Caco-2 (cell line): Measurements from ENCODE around the gene FAP. TPM values are rescaled to one million over a fixed set of nuclear protein-coding genes. Genes with fewer than 3 reads are reported as not detected.

Source experiments
- BruUV-seq: library from RNA; stranded (reverse); fragments of 400-500 nt; replicated peaks from 2 replicates; lab custom pipeline; 2021; lab: Mats Ljungman, UMichigan
- CTCF ChIA-PET: fragments of 300-600 bp; sonication (Branson Sonifier 250); formaldehyde crosslinking; loops from one replicate; lab custom pipeline; 2022; ENCODE audit warnings: antibody characterized with exemption; lab: Charles Lee
- POLR2A ChIA-PET: fragments of 300-600 bp; sonication (Branson Sonifier 250); formaldehyde crosslinking; loops from one replicate; lab custom pipeline; 2022; ENCODE audit warnings: antibody characterized with exemption; lab: Charles Lee
- DNase-seq, 2 experiments: peaks; one replicate each; pipeline versions ENCODE4 v3.0.0 to v3.0.0-alpha.2; 2020 to 2022
- H3K27me3 ChIP-seq: replicated peaks from 2 replicates; pipeline ENCODE4 v1.6.0; 2011; ENCODE audit warnings: low read length; ENCODE audit not compliant: control insufficient read depth, insufficient read depth
- H3K36me3 ChIP-seq: 2 replicates; pipeline ENCODE4 v1.5.1; 2011; ENCODE audit warnings: low read length; ENCODE audit not compliant: control insufficient read depth, insufficient read depth
- H3K4me1 ChIP-seq: fragments of 250-450 bp; sonication (Bioruptor Pico); 2 replicates; pipeline ENCODE4 v1.5.1; 2020; ENCODE audit warnings: mild to moderate bottlenecking
- H3K4me3 ChIP-seq: 2 replicates; pipeline ENCODE4 v1.5.1; 2011; ENCODE audit warnings: low read depth, mild to moderate bottlenecking, control low read depth, low read length
- H3K9me3 ChIP-seq: fragments of 250-450 bp; sonication (Bioruptor Pico); 2 replicates; pipeline ENCODE4 v1.5.1; 2020; ENCODE audit warnings: mild to moderate bottlenecking, moderate library complexity
- H3K27ac Mint-ChIP-seq: one replicate; pipeline ENCODE4 v1.8.0; 2022; ENCODE audit warnings: mixed read lengths; ENCODE audit not compliant: unreplicated experiment
- H3K27me3 Mint-ChIP-seq: one replicate; pipeline ENCODE4 v1.8.0; 2022; ENCODE audit warnings: mixed read lengths; ENCODE audit not compliant: insufficient read depth, unreplicated experiment
- H3K36me3 Mint-ChIP-seq: one replicate; pipeline ENCODE4 v1.8.0; 2022; ENCODE audit warnings: mild to moderate bottlenecking, mixed read lengths; ENCODE audit not compliant: insufficient read depth, unreplicated experiment
- H3K4me1 Mint-ChIP-seq: one replicate; pipeline ENCODE4 v1.8.0; 2022; ENCODE audit warnings: low read depth, mixed read lengths; ENCODE audit not compliant: unreplicated experiment
- H3K4me3 Mint-ChIP-seq: one replicate; pipeline ENCODE4 v1.8.0; 2022; ENCODE audit warnings: mild to moderate bottlenecking, moderate library complexity, mixed read lengths; ENCODE audit not compliant: unreplicated experiment
- H3K9me3 Mint-ChIP-seq: one replicate; pipeline ENCODE4 v1.8.0; 2022; ENCODE audit warnings: mixed read lengths; ENCODE audit not compliant: unreplicated experiment
- intact Hi-C: fragments of 100-400 bp; cut with micrococcal nuclease; formaldehyde crosslinking; loops from one replicate; pipeline ENCODE4 v1.10.0; 2022; ENCODE audit not compliant: unreplicated experiment
- total RNA-seq: library from RNA; stranded (reverse); gene quantifications from 2 replicates; pipeline ENCODE4 v1.2.3, GENCODE V29; 2022
- TF ChIP-seq, protein P1 (sequence below), 2 experiments: fragments of 200-600 bp in 1 of 2; IDR thresholded peaks; 1 replicate in 1 of 2; 2 replicates in 1 of 2; pipeline versions ENCODE4 v1.5.1 to v1.8.0; 2011 to 2022; ENCODE audit warnings: antibody characterized with exemption in 1 of 2, control low read depth in 1 of 2, inconsistent platforms in 1 of 2, low read depth in 1 of 2, low read length in 1 of 2, mild to moderate bottlenecking in 1 of 2, moderate library complexity in 1 of 2; ENCODE audit not compliant: insufficient read depth in 1 of 2, severe bottlenecking in 1 of 2, unreplicated experiment in 1 of 2

FAP gene
- total RNA-seq, 1 experiment from 2014 or later: not detected

DNA sequence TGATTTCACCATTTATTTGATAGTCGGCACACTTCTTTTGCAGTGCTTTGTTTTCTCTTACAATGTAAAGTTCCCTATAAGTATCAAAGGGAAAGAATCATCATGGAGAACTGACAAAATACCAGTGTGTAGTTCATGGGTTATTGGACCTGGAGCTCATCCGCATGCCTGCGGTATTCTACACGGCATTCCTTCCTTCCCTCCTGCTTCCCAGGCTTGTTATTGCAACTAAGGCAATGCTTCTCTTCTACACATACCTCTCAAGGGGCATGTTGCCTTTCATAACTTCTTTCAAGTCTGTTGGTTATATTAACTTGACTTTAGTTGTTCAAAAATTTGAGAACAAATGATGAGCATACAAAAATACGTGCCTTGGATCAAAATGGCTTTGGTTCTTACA is 24.3 kb upstream of the FAP start:
- Mint-ChIP-seq H3K36me3 (no peaks in the 10 kb centered on the region), H3K27ac (no peak overlapping the region), H3K4me1 (no peaks in the 10 kb centered on the region), H3K4me3 (no peak overlapping the region), H3K27me3 (no peaks in the 10 kb centered on the region), H3K9me3 (no peaks in the 10 kb centered on the region)
- TF ChIP-seq, protein P1, sequence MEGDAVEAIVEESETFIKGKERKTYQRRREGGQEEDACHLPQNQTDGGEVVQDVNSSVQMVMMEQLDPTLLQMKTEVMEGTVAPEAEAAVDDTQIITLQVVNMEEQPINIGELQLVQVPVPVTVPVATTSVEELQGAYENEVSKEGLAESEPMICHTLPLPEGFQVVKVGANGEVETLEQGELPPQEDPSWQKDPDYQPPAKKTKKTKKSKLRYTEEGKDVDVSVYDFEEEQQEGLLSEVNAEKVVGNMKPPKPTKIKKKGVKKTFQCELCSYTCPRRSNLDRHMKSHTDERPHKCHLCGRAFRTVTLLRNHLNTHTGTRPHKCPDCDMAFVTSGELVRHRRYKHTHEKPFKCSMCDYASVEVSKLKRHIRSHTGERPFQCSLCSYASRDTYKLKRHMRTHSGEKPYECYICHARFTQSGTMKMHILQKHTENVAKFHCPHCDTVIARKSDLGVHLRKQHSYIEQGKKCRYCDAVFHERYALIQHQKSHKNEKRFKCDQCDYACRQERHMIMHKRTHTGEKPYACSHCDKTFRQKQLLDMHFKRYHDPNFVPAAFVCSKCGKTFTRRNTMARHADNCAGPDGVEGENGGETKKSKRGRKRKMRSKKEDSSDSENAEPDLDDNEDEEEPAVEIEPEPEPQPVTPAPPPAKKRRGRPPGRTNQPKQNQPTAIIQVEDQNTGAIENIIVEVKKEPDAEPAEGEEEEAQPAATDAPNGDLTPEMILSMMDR (IDR thresholded peaks at IDR 0.05; ENCODE audit: insufficient read depth in 1 of 2, low read depth in 1 of 2, low read length in 1 of 2, severe bottlenecking in 1 of 2, unreplicated experiment in 1 of 2): no peak
- no TSS peak for BruUV-seq
- CTCF ChIA-PET: no interaction called here
- Histone ChIP-seq H3K9me3 (no peaks in the 10 kb centered on the region), H3K36me3 (no peaks in the 10 kb centered on the region), H3K27me3 (no peaks in the 10 kb centered on the region), H3K4me1 (no peaks in the 10 kb centered on the region), H3K4me3 (no peak overlapping the region)
- POLR2A ChIA-PET: no interaction called here
- no peak for DNase-seq
- intact Hi-C loops: no loop called here

GRCh38 chr2:162266460-162266760 is 23.2 kb upstream of the FAP start:
- TF ChIP-seq, protein P1 (IDR thresholded peaks at IDR 0.05; ENCODE audit: insufficient read depth in 1 of 2, low read depth in 1 of 2, low read length in 1 of 2, severe bottlenecking in 1 of 2, unreplicated experiment in 1 of 2): no peak
- no TSS peak for BruUV-seq
- Histone ChIP-seq H3K36me3 (no peaks in the 10 kb centered on the region), H3K4me3 (no peak overlapping the region), H3K4me1 (no peaks in the 10 kb centered on the region), H3K9me3 (no peaks in the 10 kb centered on the region), H3K27me3 (no peaks in the 10 kb centered on the region)
- ChIA-PET POLR2A (no interaction called here), CTCF (no interaction called here)
- Mint-ChIP-seq H3K4me1 (no peaks in the 10 kb centered on the region), H3K9me3 (no peaks in the 10 kb centered on the region), H3K36me3 (no peaks in the 10 kb centered on the region), H3K27me3 (no peaks in the 10 kb centered on the region), H3K27ac (no peak overlapping the region), H3K4me3 (no peak overlapping the region)
- DNase-seq: no peak
- intact Hi-C loops: no loop called here

GRCh38 chr2:162265666-162266459 is 22.6 kb upstream of the FAP start:
- Mint-ChIP-seq H3K4me1 (no peaks in the 10 kb centered on the region), H3K27me3 (no peaks in the 10 kb centered on the region), H3K36me3 (no peaks in the 10 kb centered on the region), H3K9me3 (no peaks in the 10 kb centered on the region), H3K27ac (no peak overlapping the region), H3K4me3 (no peak overlapping the region)
- ChIA-PET POLR2A (no interaction called here), CTCF (no interaction called here)
- BruUV-seq: no TSS peak
- intact Hi-C loops: no loop called here
- TF ChIP-seq, protein P1 (IDR thresholded peaks at IDR 0.05; ENCODE audit: insufficient read depth in 1 of 2, low read depth in 1 of 2, low read length in 1 of 2, severe bottlenecking in 1 of 2, unreplicated experiment in 1 of 2): no peak
- DNase-seq: no peak
- H3K36me3 ChIP-seq: no peaks in the 10 kb centered on the region
- no peak overlapping the region for H3K4me3 ChIP-seq
- no peaks in the 10 kb centered on the region for H3K27me3 ChIP-seq
- H3K4me1 ChIP-seq: no peaks in the 10 kb centered on the region
- no peaks in the 10 kb centered on the region for H3K9me3 ChIP-seq
